ENCODE measurements around the gene TMEFF2. TPM values are rescaled to one million over a fixed set of nuclear protein-coding genes. Genes with fewer than 3 reads are reported as not detected.

The TMEFF2 gene
- total RNA-seq, 1 experiment from 2014 or later, result not detected

- Mint-ChIP-seq H3K36me3 (ENCODE audit: insufficient read depth, unreplicated experiment) (no peaks in the 10 kb centered on the region), H3K9me3 (ENCODE audit: low read depth, unreplicated experiment) (peaks cover 1% of the 10 kb centered on the region), H3K4me3 (ENCODE audit: low read depth, unreplicated experiment) (no peak overlapping the region), H3K4me1 (ENCODE audit: low read depth, unreplicated experiment) (no peaks in the 10 kb centered on the region), H3K27ac (ENCODE audit: unreplicated experiment) (no peak overlapping the region), H3K27me3 (ENCODE audit: unreplicated experiment) (no peaks in the 10 kb centered on the region)
- no peak for DNase-seq
- BruUV-seq (replicated peaks), result no TSS peak
- TF ChIP-seq CTCF (IDR thresholded peaks at IDR 0.05; ENCODE audit: unreplicated experiment), result no peak
- CTCF ChIA-PET, result no interaction called here
- intact Hi-C loops (cut with micrococcal nuclease; ENCODE audit: unreplicated experiment), result loop anchor here (10.0 kb wide), 1 partner anchor 202 kb away; no protein-coding TSS in a partner anchor
Observed at GRCh38 chr2:191942739-191943103, 252.0 kb downstream of the TMEFF2 start.

GRCh38 chr2:191942090-191942738, 252.5 kb downstream of the TMEFF2 start:
- no peak for DNase-seq
- Mint-ChIP-seq H3K27me3 (ENCODE audit: unreplicated experiment) (no peaks in the 10 kb centered on the region), H3K4me3 (ENCODE audit: low read depth, unreplicated experiment) (no peak overlapping the region), H3K27ac (ENCODE audit: unreplicated experiment) (no peak overlapping the region), H3K9me3 (ENCODE audit: low read depth, unreplicated experiment) (no peaks in the 10 kb centered on the region), H3K4me1 (ENCODE audit: low read depth, unreplicated experiment) (no peaks in the 10 kb centered on the region), H3K36me3 (ENCODE audit: insufficient read depth, unreplicated experiment) (no peaks in the 10 kb centered on the region)
- CTCF ChIA-PET, result no interaction called here
- TF ChIP-seq CTCF (IDR thresholded peaks at IDR 0.05; ENCODE audit: unreplicated experiment), result no peak
- BruUV-seq (replicated peaks), result no TSS peak
- intact Hi-C loops (cut with micrococcal nuclease; ENCODE audit: unreplicated experiment), result loop anchor here (10.0 kb wide), 1 partner anchor 203 kb away; no protein-coding TSS in a partner anchor

GRCh38 chr2:191941376-191941929, 253.3 kb downstream of the TMEFF2 start:
- no peak overlapping the region for H3K4me3 Mint-ChIP-seq (ENCODE audit: low read depth, unreplicated experiment)
- H3K27ac Mint-ChIP-seq (ENCODE audit: unreplicated experiment), result no peak overlapping the region
- no peaks in the 10 kb centered on the region for H3K36me3 Mint-ChIP-seq (ENCODE audit: insufficient read depth, unreplicated experiment)
- CTCF ChIA-PET, result no interaction called here
- DNase-seq, result no peak
- intact Hi-C loops (cut with micrococcal nuclease; ENCODE audit: unreplicated experiment), result loop anchor here (10.0 kb wide), 1 partner anchor 203 kb away; no protein-coding TSS in a partner anchor
- H3K9me3 Mint-ChIP-seq (ENCODE audit: low read depth, unreplicated experiment), result no peaks in the 10 kb centered on the region
- BruUV-seq (replicated peaks), result no TSS peak
- no peaks in the 10 kb centered on the region for H3K27me3 Mint-ChIP-seq (ENCODE audit: unreplicated experiment)
- TF ChIP-seq CTCF (IDR thresholded peaks at IDR 0.05; ENCODE audit: unreplicated experiment), result no peak
- H3K4me1 Mint-ChIP-seq (ENCODE audit: low read depth, unreplicated experiment), result no peaks in the 10 kb centered on the region

GRCh38 chr2:191938779-191939178, 256.0 kb downstream of the TMEFF2 start:
- CTCF ChIA-PET, result no interaction called here
- no peak overlapping the region for H3K27ac Mint-ChIP-seq (ENCODE audit: unreplicated experiment)
- H3K4me3 Mint-ChIP-seq (ENCODE audit: low read depth, unreplicated experiment), result no peak overlapping the region
- H3K36me3 Mint-ChIP-seq (ENCODE audit: insufficient read depth, unreplicated experiment), result no peaks in the 10 kb centered on the region
- no peaks in the 10 kb centered on the region for H3K27me3 Mint-ChIP-seq (ENCODE audit: unreplicated experiment)
- intact Hi-C loops (cut with micrococcal nuclease; ENCODE audit: unreplicated experiment), result no loop called here
- no peaks in the 10 kb centered on the region for H3K9me3 Mint-ChIP-seq (ENCODE audit: low read depth, unreplicated experiment)
- DNase-seq, result no peak
- BruUV-seq (replicated peaks), result no TSS peak
- no peaks in the 10 kb centered on the region for H3K4me1 Mint-ChIP-seq (ENCODE audit: low read depth, unreplicated experiment)
- no peak for TF ChIP-seq CTCF (IDR thresholded peaks at IDR 0.05; ENCODE audit: unreplicated experiment)
